ENCODE results near the gene IL17B. TPM values are rescaled to one million over a fixed set of nuclear protein-coding genes. Genes with fewer than 3 reads are reported as not detected.
A peak's percentile ranks its signal among the peaks of the same experiment; 100 is the strongest.

The IL17B gene
- total and polyA plus RNA-seq, 2 of the 13 experiments (the other 11 are each of a cell fraction or from before 2014, with no cell fraction given), result 0.29 to 2.6 TPM

GRCh38 chr5:149367249-149367971 lies 11.7 kb downstream of the IL17B start (continued):
- TF ChIP-seq ZNF101 (CRISPR knock-in tag; IDR thresholded peaks at IDR 0.05; ENCODE audit: borderline replicate concordance, low read depth) (no peak), ZNF331 (CRISPR knock-in tag; IDR thresholded peaks at IDR 0.05) (peak; percentile 58; the same call in 1 of the 2 replicates), ZNF782 (CRISPR knock-in tag; IDR thresholded peaks at IDR 0.05; ENCODE audit: borderline replicate concordance) (no peak), SOX13 (IDR thresholded peaks at IDR 0.05) (no peak), SOX13 (CRISPR knock-in tag; conservative IDR thresholded peaks at IDR 0.05 in 1 of 2, IDR thresholded peaks at IDR 0.05 in 1 of 2) (no peak; a peak in 1 of 4 replicates), DZIP1 (CRISPR knock-in tag; IDR thresholded peaks at IDR 0.05) (no peak), PAWR (CRISPR knock-in tag; IDR thresholded peaks at IDR 0.05; ENCODE audit: borderline replicate concordance) (no peak), POLR2G (IDR thresholded peaks at IDR 0.05; ENCODE audit: low read depth, low read length) (no peak), FOXJ3 (CRISPR knock-in tag; IDR thresholded peaks at IDR 0.05; ENCODE audit: borderline replicate concordance) (no peak), ZBTB3 (CRISPR knock-in tag; IDR thresholded peaks at IDR 0.05; ENCODE audit: borderline replicate concordance, low read depth) (no peak), PHF20 (CRISPR knock-in tag; IDR thresholded peaks at IDR 0.05) (no peak), KMT2A (CRISPR knock-in tag; IDR thresholded peaks at IDR 0.05) (no peak), KLF16 (CRISPR knock-in tag; IDR thresholded peaks at IDR 0.05) (peak in 1 of 2 experiments; percentile 68; a peak in 1 of 4 replicates), GABPA (IDR thresholded peaks at IDR 0.05; ENCODE audit: low read depth, low read length) (no peak), GABPA (CRISPR knock-in tag; IDR thresholded peaks at IDR 0.05; ENCODE audit: low read depth) (peak; percentile 46; the same call in 1 of the 2 replicates), SUZ12 (IDR thresholded peaks at IDR 0.05; ENCODE audit: low read depth, low read length) (no peak), CHCHD3 (CRISPR knock-in tag; IDR thresholded peaks at IDR 0.05) (no peak), BATF2 (CRISPR knock-in tag; IDR thresholded peaks at IDR 0.05) (no peak), SP5 (CRISPR knock-in tag; IDR thresholded peaks at IDR 0.05; ENCODE audit: borderline replicate concordance, low read depth) (no peak), ZNF674 (CRISPR knock-in tag; IDR thresholded peaks at IDR 0.05; ENCODE audit: low read depth) (no peak), KDM2A (CRISPR knock-in tag; IDR thresholded peaks at IDR 0.05; ENCODE audit: borderline replicate concordance, low read depth) (peak; percentile 58; the same call in 1 of the 2 replicates), ZNF761 (CRISPR knock-in tag; conservative IDR thresholded peaks at IDR 0.05) (no peak), MAFK (conservative IDR thresholded peaks at IDR 0.05 in 1 of 2, IDR thresholded peaks at IDR 0.05 in 1 of 2; ENCODE audit: low read length in 2 of 2) (no peak), ZNF275 (CRISPR knock-in tag; IDR thresholded peaks at IDR 0.05; ENCODE audit: borderline replicate concordance) (no peak), ZNF597 (CRISPR knock-in tag; IDR thresholded peaks at IDR 0.05) (no peak)
